WTC11 (cell line): ENCODE data around the gene ZNF605. TPM values are rescaled to one million over a fixed set of nuclear protein-coding genes. Genes with fewer than 3 reads are reported as not detected.

ENCODE experiments used
- AFF4 ChIP-seq: sonication (generic); formaldehyde crosslinking; IDR thresholded peaks from 2 replicates; pipeline ENCODE4 v1.8.1; 2023; ENCODE audit warnings: mild to moderate bottlenecking, missing genetic modification reagents, borderline replicate concordance
- ARID4B ChIP-seq: sonication (generic); formaldehyde crosslinking; IDR thresholded peaks from 2 replicates; pipeline ENCODE4 v1.8.0; 2023; ENCODE audit warnings: missing genetic modification reagents, mild to moderate bottlenecking, borderline replicate concordance
- ATF1 ChIP-seq: sonication (generic); formaldehyde crosslinking; IDR thresholded peaks from 2 replicates; pipeline ENCODE4 v1.8.1; 2023; ENCODE audit warnings: mild to moderate bottlenecking, moderate library complexity, missing genetic modification reagents
- CREM ChIP-seq: sonication (generic); formaldehyde crosslinking; IDR thresholded peaks from 2 replicates; pipeline ENCODE4 v1.8.1; 2022; ENCODE audit warnings: mild to moderate bottlenecking, missing genetic modification reagents, moderate library complexity
- E2F5 ChIP-seq: sonication (generic); formaldehyde crosslinking; IDR thresholded peaks from 2 replicates; pipeline ENCODE4 v1.8.1; 2022; ENCODE audit warnings: mild to moderate bottlenecking, moderate library complexity, missing genetic modification reagents
- ELF4 ChIP-seq: sonication (generic); formaldehyde crosslinking; IDR thresholded peaks from 2 replicates; pipeline ENCODE4 v1.8.1; 2022; ENCODE audit warnings: low read depth, mild to moderate bottlenecking, moderate library complexity, missing genetic modification reagents
- ERG ChIP-seq: fragments of 250-450 bp; sonication (Bioruptor Pico); IDR thresholded peaks from 2 replicates; pipeline ENCODE4 v1.8.0; 2021; ENCODE audit warnings: mild to moderate bottlenecking
- ETV6 ChIP-seq: sonication (generic); formaldehyde crosslinking; IDR thresholded peaks from 2 replicates; pipeline ENCODE4 v1.8.1; 2022; ENCODE audit warnings: mild to moderate bottlenecking, missing genetic modification reagents
- FOXK1 ChIP-seq: sonication (generic); formaldehyde crosslinking; IDR thresholded peaks from 2 replicates; pipeline ENCODE4 v1.8.0; 2022; ENCODE audit warnings: mild to moderate bottlenecking, moderate library complexity, missing genetic modification reagents
- FOXP1 ChIP-seq: sonication (generic); formaldehyde crosslinking; IDR thresholded peaks from 2 replicates; pipeline ENCODE4 v1.8.0; 2022; ENCODE audit warnings: missing genetic modification reagents, mild to moderate bottlenecking, moderate library complexity, borderline replicate concordance
- FOXP4 ChIP-seq: sonication (generic); formaldehyde crosslinking; IDR thresholded peaks from 2 replicates; pipeline ENCODE4 v1.8.0; 2022; ENCODE audit warnings: mild to moderate bottlenecking, missing genetic modification reagents
- MAX ChIP-seq: sonication (generic); formaldehyde crosslinking; IDR thresholded peaks from 2 replicates; pipeline ENCODE4 v1.8.0; 2022; ENCODE audit warnings: mild to moderate bottlenecking, missing genetic modification reagents
- MYBL2 ChIP-seq: sonication (generic); formaldehyde crosslinking; IDR thresholded peaks from 2 replicates; pipeline ENCODE4 v1.8.1; 2023; ENCODE audit warnings: mild to moderate bottlenecking, moderate library complexity, missing genetic modification reagents
- PREB ChIP-seq: sonication (generic); formaldehyde crosslinking; IDR thresholded peaks from 2 replicates; pipeline ENCODE4 v1.8.1; 2022; ENCODE audit warnings: mild to moderate bottlenecking, missing genetic modification reagents, moderate library complexity, borderline replicate concordance
- SP1 ChIP-seq: sonication (generic); formaldehyde crosslinking; conservative IDR thresholded peaks from 2 replicates; pipeline ENCODE4 v1.8.1; 2022; ENCODE audit warnings: missing genetic modification reagents
- TEAD4 ChIP-seq: sonication (generic); formaldehyde crosslinking; IDR thresholded peaks from 2 replicates; pipeline ENCODE4 v1.8.0; 2022; ENCODE audit warnings: mild to moderate bottlenecking, missing genetic modification reagents
- USF2 ChIP-seq: sonication (generic); formaldehyde crosslinking; IDR thresholded peaks from 2 replicates; pipeline ENCODE4 v1.8.1; 2023; ENCODE audit warnings: mild to moderate bottlenecking, missing genetic modification reagents, moderate library complexity
- ZNF219 ChIP-seq: sonication (generic); formaldehyde crosslinking; IDR thresholded peaks from 2 replicates; pipeline ENCODE4 v1.8.0; 2023; ENCODE audit warnings: missing genetic modification reagents, mild to moderate bottlenecking, borderline replicate concordance
- total RNA-seq: library from RNA; stranded (reverse); gene quantifications from 3 replicates; pipeline ENCODE4 v1.2.3, GENCODE V29; 2021

ZNF605 gene
- total RNA-seq, 1 experiment from 2014 or later, result 21.1 TPM

- peak; percentile 95; the same call in 1 of the 2 replicates for TF ChIP-seq ARID4B (CRISPR knock-in tag)
- TF ChIP-seq FOXP1 (CRISPR knock-in tag), result peak; percentile 73; the same call in 1 of the 2 replicates
- TF ChIP-seq TEAD4 (CRISPR knock-in tag), result 0 out of 2 replicates have a peak, but pooled peaks have one; percentile 17
- peak; percentile 49; the same call in 1 of the 2 replicates for TF ChIP-seq USF2 (CRISPR knock-in tag)
- peak; percentile 92; the same call in 1 of the 2 replicates for TF ChIP-seq ATF1 (CRISPR knock-in tag)
- TF ChIP-seq PREB (CRISPR knock-in tag), result no peak
- TF ChIP-seq MAX (CRISPR knock-in tag), result peak; percentile 97
- peak; percentile 99 for TF ChIP-seq CREM (CRISPR knock-in tag)
- TF ChIP-seq SP1 (CRISPR knock-in tag), result peak; percentile 76
- TF ChIP-seq FOXP4, result 0 out of 2 replicates have a peak, but pooled peaks have one; percentile 48
- peak; percentile 96 for TF ChIP-seq FOXK1 (CRISPR knock-in tag)
- TF ChIP-seq E2F5 (CRISPR knock-in tag), result peak; percentile 84
- no peak for TF ChIP-seq ERG (CRISPR knock-in tag)
- TF ChIP-seq MYBL2 (CRISPR knock-in tag), result 0 out of 2 replicates have a peak, but pooled peaks have one; percentile 20
- TF ChIP-seq AFF4 (CRISPR knock-in tag), result no peak
- TF ChIP-seq ETV6 (CRISPR knock-in tag), result peak; percentile 90
- TF ChIP-seq ZNF219 (CRISPR knock-in tag), result no peak
- no peak for TF ChIP-seq ELF4 (CRISPR knock-in tag)
- TF ChIP-seq, all 79 proteins: peak for 20
Measured at GRCh38 chr12:132986001-132986884, 30.1 kb upstream of the ZNF605 start, which contains the start of gene ZNF26 (continued).
